HG03097 (cell line): ENCODE results near the gene DSCAM.
"Not testable (repeated sequence)": the region's sequence is repeated elsewhere in the genome, so short reads cannot be mapped to it uniquely, and the experiment has no call there.

Experiments used
- ATAC-seq: cut with Tn5 transposase; IDR thresholded peaks from one replicate; pipeline ENCODE4 v1.9.1; 2021; ENCODE audit not compliant: unreplicated experiment, low FRiP score

Gene DSCAM

DNA sequence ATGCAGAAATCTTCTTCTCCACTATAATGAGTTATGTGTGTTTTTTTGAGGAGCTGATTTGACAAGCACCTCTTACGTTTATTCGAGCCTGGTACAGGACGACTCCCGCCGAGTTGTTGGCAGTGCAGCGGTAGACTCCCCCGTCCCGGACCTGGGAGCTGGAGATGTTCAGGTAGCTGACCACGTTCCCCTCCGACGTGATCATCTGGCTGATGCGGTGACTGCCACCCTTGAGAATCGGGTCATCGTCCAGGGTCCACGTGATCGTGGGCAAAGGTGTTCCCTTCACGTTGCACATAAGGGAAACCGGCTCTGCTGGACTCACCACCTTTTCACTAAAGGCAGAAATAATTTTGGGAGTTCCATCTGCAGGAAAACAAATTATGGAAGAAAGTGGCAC lies 507.9 kb downstream of the DSCAM start:
- ATAC-seq: no peak

DNA sequence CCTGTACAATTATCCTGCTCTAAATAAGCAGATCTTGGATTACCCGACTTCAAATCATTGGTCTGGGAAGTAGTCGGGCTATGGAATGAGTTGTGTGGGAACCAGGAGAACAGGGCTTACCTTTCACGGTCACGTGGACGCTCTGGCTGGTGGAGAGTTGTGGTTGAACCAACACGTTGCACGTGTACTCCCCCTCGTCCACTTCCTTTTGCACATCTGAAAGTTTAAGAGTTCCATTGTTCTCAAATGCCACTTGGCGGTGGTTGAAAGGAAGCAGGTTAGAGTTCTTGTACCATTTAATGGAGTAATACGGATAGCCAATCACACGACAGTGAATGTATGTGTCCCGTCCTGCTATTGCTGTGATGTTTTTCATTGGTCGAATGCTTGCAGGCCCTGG lies 509.0 kb downstream of the DSCAM start:
- ATAC-seq: no peak

DNA sequence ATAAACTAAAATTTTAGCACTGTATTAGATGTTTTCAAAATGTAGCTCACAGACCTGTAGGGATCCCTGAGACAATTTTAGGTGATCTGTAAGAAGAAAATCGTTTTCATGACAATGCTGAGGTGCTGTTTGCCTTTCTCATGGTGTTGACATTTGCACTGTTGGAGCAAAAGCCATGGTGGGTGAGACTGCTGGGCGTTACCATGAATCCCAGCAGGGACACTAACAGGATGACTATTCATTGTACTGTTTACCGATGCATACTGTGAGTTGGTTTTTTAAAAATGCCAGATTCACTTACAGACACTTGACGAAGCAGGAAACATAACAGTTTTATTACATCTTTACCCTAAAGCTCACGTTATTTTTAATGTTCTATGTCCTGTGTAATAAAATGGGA lies 511.3 kb downstream of the DSCAM start:
- no peak for ATAC-seq

DNA sequence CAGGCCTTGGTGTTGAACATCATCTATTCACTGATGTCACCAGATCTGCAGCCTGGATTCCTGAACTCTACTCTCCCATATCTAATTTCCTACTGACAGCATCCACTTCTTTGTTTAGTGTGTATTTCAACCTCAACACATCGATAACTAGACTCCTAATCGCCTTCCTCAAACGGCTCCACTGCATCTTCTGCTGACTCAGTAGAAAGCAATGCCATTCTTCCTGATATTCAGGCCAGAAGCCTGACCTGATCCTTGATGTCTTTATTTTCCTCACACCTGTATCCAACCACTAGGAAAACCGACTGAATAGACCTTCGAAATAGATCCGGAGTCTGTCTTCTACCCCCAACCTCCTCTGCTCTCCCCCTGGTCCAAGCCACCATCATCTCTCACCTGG lies 512.8 kb downstream of the DSCAM start:
- no peak for ATAC-seq

DNA sequence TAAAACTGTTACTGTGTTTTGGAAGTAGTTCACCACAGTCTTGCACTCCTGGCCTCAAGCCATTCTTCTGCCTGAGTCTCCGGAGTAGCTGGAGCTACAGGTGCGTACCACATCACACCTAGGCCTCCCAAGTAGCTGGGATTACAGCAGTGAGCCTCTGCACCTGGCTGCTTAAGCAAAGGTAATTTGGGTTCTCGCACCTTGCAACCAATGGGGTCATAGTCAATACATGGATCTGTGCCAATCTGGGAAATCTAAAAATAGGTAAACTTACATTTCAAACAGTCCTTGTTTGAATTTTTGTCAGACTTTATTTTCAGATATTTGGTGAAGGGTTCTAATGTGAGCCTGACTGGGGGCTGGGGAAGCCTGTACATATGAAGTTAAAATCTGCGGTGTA lies 513.2 kb downstream of the DSCAM start:
- no peak for ATAC-seq

DNA sequence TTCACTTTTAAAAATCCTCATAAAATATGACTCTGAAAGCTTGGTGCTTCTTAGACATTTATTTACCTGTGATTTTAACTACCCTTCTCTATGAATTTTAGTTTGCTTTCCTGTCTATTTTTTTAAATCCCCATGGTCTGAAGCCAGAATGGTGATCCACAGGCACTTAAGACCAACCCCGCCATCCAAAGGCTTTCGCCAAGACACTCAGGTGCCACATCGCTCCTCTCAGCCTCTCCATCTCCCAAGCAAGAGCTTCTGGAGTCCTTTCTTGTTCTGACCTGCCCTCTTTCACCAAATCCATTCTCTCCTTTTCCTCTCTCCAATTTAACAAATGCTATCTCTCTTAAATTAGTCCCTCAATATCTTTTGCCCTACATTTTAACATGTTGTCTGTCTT lies 515.2 kb downstream of the DSCAM start:
- ATAC-seq: no peak

DNA sequence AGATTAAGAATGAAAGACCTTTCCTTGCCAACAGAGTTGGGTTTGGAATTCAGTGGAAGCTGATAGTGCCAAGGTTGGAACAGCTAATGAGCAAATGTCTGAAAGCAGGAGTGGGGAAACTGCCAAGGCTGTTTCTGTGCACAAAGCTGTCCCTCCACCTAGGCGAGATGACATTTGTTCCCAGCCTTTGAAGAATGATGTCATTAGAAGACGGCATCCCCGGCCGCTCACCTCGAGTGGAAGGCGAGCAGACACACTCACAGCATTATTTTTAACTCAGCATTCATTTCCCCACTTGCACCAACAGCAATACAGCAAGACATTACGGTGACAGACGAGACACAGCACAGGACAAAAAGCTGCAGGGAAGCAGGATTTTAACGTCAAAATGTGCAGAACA lies 515.8 kb downstream of the DSCAM start:
- no peak for ATAC-seq

DNA sequence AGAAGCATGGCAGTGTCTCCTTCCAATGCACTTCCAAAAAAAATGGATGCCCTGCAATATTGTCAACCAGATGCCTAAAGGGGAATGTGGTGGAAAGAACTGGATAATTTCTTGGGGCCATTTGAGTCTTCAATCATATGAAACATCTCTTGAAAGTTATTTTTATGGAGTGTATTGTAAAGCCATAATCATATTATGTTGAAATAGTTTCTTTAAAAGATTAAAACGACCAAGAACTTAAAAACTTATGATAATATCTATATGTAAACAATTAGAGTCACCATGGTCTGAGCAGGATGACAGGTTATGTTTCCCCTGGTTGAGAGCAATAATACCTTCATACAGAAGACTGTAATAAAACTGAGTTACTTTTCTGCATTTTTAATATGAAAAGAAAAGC lies 522.6 kb downstream of the DSCAM start:
- no peak for ATAC-seq

DNA sequence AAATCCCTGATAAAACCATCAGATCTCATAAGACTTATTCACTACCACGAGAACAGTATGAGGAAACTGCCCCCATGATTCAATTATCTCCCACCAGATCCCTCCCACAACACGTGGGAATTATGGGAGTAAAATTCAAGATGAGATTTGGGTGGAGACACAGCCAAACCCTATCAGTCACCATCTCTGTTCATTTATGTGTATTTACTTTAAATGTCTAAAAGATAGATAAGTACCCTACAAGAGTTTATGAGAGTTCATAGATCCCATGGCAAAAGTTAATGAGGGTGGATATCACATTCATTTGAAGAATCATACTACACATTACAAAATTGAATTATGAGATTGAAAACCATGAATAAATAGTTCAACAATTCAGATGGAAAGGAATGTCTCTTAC lies 526.2 kb downstream of the DSCAM start:
- not testable (repeated sequence) for ATAC-seq

DNA sequence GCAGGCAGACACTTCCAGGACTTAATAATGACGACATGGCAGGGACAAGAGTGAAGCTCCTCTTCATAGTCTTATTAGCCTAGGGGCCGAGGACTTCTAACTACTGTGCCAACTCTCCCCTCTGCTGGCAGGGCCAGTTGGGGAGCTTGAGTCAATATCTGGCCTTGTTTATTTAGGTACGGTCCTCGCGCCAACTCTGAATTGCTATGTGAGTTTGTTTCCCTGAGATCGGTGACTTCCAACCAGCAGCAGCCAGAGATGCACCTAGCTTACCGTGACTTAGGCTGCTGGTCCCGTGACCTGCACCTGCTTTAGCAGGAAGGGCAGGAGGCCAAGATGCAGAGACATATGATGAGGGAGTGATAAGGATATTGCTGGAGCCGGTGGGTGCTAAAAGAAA lies 528.6 kb downstream of the DSCAM start:
- no peak for ATAC-seq

DNA sequence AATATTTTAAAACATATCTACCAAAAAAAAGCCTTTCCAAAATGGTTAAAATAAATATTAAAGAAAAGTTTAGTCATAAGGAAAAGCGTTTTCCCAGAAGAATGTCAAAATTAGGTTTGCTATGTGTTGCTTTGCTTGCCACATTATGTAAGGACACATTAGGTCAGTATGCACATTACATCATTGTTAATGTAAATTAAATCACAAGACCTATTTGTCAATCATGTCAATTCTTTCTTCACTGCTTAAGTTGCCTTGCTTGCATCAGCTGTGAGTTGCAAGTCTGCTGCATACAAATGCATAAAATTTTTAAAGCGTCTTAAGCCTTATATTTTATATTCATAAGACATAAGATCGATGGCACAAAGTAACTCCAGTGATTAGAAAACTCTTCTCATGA lies 530.9 kb downstream of the DSCAM start:
- ATAC-seq: no peak

DNA sequence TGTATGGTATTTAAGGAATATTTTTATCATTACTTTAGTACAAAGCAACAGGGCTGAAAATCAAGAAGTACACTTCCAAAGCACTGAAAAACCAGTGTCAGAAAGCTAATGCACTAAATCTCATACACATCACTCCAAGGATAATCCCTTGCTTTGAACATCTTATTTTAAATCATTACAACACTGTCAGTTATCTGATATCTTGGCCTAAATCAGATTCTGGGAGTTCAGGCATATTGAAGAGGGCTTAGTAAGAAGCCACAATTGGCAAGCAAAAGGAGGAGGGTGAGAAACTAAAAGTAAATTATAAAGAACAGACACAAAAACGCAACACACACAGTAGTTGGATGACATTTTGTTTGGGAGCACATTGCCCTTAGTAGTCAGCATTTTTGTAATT lies 531.3 kb downstream of the DSCAM start:
- ATAC-seq: no peak

DNA sequence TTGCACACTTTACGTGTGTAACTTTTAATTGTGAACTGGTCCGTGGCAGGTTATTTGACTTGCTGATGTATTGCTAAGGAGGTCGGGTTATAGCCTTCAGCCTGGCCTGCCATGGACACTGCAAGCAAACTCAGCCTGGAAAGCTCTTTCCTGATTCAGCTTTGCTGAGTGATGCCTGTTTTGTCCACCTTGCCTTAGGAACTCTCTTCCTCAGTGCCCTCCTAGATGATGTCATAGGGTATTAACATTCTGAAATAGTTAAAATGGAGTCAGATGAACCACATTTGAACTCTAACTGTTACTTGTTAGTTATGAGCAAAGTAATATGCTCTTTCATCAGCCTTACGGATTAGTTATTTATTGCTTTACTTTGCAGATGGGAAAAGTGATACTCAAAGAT lies 533.7 kb downstream of the DSCAM start:
- ATAC-seq: no peak

DNA sequence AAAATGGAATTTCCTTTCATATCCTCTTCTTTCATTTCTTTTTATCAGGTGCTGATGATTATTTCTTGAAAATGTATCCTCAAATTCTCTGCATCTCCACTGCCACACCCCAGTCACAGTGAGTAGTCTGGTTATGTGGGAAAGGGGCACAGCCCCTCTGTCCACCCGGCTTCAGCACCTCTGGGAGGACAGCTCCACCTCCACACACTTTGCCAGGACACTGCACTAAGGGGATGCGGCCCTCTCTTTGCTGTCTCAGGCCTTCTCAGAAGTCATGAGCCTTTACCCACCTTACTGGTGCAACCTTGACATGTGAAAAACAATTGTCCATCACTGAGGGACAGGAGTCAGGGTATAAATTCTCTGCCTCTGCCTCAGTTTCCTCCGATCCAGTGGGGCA lies 546.7 kb downstream of the DSCAM start:
- no peak for ATAC-seq

DNA sequence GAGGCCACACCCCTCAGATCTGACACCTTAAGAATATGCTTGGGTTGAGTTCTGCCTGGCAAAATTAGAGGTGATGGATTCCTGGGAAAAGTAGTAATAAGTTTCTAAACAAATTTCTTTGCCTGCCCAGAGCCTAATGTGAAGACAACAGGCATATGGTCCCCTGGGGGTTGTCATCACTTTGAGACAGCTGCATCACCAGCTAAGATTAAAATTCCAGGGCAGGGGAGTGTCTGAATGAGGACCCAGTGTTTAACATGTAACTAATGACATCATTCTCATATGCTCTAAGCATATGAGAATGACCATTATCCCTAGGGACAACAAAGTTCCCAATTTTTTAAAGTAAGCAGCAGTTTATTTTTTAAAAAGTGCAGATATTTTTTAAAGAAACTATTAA lies 547.5 kb downstream of the DSCAM start:
- no peak for ATAC-seq

DNA sequence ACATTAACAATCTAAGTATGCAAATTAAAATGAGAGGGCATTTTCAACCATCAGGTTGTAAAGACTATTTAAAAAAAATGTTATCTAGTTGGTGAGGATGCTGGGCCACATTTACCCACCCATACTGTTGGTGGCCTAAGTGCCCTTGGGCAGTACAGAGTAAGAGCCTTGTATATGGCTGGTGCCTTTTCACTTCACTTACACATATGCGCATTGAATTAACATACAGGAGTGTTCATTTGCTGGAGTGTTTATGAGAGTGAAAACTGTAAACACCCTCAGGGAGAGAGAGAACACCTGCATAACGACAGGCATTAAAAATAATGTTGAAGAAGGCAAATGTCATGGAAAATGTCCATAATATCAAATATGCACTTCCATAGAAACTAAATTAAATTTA lies 552.6 kb downstream of the DSCAM start:
- ATAC-seq: no peak

DNA sequence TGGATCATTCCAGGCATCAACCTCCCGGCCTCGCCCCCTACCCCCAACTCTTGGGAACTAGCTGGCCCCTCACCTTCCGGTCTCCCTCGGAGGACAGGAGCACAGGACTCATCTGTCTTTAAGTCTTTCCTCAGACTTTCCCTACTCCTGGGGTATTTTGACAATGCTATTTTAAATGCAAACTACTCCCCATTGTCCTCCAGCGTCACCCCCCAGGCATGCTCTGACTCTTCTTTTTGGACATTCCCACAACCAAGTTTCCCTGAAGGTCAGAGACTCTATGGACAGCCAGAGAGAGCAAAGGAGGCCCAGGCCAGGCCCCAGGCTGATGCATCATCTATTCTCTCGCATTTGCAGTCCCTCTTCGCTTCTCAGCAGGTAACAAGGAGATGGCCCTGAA lies 555.4 kb downstream of the DSCAM start:
- no peak for ATAC-seq

DNA sequence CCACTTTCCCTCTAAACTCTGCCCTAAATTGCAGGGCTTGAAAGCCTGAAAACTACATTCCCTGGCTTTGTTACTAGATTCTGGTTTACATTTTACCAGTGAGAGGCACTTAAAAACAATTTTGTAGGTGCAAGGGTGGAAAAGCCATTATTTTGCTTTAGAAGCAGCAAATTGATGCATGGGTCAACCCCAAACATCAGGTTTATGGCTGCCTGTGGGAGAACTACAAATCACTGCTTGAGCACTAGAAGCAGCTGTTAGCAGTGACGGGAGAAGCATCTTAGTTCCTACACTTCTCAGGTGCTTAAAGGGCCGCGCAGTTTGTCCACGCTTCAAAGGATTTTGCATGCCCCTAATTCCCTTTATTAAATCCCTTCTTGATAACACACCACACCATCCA lies 562.5 kb downstream of the DSCAM start:
- ATAC-seq: no peak

DNA sequence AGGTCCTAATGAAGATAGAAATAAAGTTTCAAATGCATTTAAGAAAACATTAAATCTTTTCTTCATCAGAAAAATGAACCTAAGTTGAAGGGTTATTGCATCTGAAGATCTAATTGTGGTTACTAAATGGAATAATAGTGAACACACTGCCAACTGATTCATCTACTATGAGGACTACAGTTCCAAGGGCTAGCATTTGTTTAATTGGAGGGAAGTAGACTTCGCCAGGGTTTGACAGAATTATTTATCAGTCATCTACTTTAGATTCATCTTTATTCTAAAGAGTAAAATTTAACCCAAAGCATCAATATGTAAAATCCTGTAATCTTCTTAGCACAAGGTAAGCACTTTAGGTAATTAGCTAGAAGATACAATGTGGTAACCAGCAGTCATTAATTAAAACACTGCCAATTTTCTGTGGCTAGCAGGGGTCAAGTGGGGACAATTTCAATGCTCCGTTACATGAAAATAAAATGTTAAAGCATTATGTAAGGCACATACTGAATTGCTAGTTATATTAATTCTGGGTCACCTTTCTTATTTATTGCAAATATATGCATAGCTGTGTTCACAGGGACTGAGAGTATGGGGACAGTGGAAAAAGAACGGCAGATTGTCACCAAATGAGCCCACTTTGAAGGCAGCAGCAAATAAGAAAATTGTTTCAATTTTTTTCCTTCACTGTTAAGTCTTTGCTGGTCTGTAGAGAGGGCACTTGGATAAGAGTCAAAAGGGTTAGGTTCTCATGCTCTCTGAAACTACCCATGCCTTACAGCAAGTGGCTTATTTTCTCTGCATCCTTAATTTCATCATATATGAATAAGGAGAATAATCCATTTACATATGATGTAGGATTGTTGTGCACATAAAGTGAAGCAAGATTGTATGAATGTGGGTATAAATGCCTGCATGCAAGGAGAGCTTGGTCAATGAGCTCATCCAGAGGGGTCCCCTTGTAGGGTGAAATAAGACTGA lies 563.8 kb downstream of the DSCAM start:
- no peak for ATAC-seq

DNA sequence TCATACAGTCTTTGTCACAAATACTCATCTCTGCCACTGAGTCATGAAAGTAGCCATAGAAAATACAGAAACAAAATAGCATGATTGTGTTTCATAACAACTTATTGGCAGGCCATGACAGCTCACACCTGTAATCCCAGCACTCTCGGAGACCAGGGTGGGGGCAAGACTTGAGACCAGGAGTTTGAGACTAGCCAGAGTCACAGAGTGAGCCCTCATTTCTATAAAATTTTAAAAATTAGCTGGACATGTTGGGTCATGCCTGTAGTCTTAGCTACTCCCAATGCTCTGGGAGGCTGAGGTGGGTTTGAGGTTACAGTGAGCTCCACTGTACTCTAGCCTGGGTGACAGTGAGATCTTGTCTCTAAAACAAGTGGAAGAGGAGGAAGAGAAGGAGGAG lies 568.6 kb downstream of the DSCAM start:
- no peak for ATAC-seq

DNA sequence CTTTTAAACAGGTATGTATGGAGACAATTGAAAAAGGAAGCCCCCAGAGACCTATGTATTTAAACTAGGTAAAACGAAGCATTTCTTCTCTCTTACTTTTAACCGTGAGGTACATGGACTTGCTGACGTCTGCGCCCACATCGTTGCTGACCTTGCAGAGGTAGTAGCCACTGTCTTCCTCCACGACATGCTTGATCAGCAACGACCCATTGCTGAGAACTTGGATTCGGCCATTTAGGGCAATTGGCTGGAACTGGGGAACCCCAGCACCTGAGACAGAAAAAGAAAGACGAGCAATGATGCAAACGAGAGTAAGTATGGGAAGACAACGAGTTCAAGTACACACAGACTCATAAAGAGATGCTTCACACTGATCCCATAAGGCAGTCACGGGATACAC lies 571.0 kb downstream of the DSCAM start:
- ATAC-seq: no peak

DNA sequence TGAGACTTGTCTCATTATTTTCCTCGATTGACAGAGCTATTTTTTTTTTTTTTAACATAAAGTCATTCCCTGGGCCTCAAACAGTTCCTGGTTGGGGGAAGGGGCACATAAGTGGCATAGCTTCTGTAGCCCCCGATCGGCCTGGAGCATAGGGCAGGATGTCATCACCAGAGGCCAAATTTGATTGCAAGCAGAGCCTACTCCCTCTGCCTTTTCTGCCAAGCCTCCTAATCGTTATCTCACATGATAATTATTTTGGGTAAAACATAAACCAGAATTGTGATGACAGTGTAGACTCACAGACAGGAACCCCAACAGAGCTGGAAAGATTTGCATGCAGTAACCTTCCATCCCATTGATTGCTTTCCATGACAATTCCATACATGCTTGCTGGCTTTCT lies 574.9 kb downstream of the DSCAM start:
- ATAC-seq: no peak

DNA sequence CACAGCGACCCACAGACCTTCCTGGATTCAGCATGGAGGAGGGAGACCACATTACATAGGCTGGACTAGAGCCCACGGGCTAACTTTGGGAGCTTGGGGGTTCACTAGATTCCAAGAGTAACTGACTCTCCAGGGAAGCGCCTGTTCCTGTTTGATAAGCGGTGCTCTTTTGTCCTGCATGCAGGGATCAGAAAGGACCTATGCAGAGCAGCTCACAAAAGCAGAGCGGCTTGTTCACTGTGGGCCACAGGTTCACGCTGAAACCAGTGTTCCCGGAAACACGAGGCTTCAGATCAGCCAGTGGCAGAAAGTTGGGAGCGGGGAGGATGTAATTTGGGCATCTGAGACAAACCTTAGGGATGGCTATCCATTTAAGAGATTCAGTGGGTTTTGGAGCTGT lies 575.8 kb downstream of the DSCAM start:
- no peak for ATAC-seq
